CD4-positive, alpha-beta T cell treated with Interferon alpha-2 for 1 hour (primary cell): ENCODE results near the gene IRAK1BP1.
"Not testable (repeated sequence)": the region's sequence is repeated elsewhere in the genome, so short reads cannot be mapped to it uniquely, and the experiment has no call there.

ENCODE experiments used
- DNase-seq, 2 donors: peaks; one replicate each; pipeline ENCODE4 v3.0.0-alpha.2; 2020 to 2022

The IRAK1BP1 gene

GRCh38 chr6:78896227-78896626, 28.9 kb downstream of the IRAK1BP1 start:
- no peak for DNase-seq

DNA sequence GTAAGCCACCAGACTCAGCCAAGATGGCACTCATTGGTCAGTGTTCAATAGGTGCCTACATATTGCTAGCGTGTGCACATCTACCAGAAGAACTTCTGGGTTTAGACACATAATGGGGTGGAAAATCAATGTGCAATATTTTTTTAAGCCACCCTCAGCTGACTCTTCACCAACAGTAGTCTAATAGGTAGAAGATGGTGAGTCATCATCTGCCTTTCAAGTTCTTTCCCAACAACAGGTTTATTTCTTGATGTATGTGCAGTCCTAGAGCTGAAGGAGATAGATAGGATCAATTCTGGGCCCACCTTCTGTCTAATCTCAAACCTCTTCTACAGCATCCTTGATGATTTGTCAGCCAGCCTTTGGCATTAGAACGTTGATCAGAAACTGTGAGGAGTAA, 41.3 kb downstream of the IRAK1BP1 start:
- DNase-seq, result no peak

GRCh38 chr6:78909391-78909790, 42.0 kb downstream of the IRAK1BP1 start:
- no peak for DNase-seq

- no peak for DNase-seq
Observed at GRCh38 chr6:78910010-78910409, 42.7 kb downstream of the IRAK1BP1 start.

DNA sequence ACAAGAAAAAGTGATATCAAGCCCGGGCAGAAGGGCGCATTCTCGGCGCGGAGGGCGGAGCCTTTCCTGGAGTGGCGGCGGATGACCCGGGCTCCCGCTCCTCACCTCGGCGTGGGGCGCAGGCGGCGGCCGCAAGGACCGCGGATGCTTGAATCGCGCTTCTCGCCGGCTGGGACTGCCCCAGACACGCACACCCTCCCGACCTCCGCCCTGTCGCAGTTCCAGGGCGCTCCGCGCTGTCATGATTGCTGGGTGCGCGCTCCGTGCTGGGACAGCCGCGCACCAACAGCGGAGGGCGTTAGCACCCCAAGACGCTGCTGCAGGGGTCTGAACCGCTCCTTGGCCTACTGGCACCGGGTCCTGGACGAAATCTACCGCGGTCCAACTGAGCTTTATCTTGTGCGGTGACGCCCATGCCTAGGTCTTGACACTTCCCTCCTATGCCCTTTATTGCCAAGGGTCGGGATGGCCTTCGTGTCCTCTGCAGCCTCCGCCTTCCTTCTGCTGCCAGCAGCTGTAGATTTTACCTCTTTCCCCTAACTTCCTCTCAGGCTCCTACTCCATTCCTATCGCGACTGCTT, 43.3 kb downstream of the IRAK1BP1 start:
- DNase-seq, result no peak

GRCh38 chr6:78911218-78911940, 44.0 kb downstream of the IRAK1BP1 start:
- no peak for DNase-seq

GRCh38 chr6:78916411-78916810, 49.1 kb downstream of the IRAK1BP1 start:
- DNase-seq, result no peak

- no peak for DNase-seq
Observed at GRCh38 chr6:78917788-78918187, 50.4 kb downstream of the IRAK1BP1 start.

GRCh38 chr6:78921168-78921567, 53.8 kb downstream of the IRAK1BP1 start:
- DNase-seq, result not testable (repeated sequence)

GRCh38 chr6:78925317-78925716, 58.0 kb downstream of the IRAK1BP1 start:
- DNase-seq, result no peak

GRCh38 chr6:78935553-78935952, 68.2 kb downstream of the IRAK1BP1 start:
- no peak for DNase-seq

GRCh38 chr6:78936515-78936914, 69.2 kb downstream of the IRAK1BP1 start:
- DNase-seq, result no peak

DNA sequence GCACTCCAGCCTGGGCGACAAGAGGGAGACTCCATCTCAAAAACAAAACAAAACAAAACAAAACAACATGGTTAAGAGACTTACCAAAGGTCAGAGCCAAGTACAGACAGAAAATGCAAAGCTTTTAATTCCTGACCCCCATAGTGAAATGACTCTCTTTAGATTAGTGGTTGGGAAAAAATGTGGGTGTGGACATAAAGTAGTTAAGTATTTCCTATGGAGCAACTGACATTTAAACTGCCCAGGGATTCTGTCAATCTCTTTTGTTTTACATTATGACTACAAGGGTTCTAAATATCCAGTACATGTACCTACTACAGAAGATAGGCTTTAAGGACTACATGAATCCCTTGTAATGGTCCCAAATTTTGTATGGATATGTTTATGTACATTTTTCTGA, 75.1 kb downstream of the IRAK1BP1 start:
- no peak for DNase-seq

DNA sequence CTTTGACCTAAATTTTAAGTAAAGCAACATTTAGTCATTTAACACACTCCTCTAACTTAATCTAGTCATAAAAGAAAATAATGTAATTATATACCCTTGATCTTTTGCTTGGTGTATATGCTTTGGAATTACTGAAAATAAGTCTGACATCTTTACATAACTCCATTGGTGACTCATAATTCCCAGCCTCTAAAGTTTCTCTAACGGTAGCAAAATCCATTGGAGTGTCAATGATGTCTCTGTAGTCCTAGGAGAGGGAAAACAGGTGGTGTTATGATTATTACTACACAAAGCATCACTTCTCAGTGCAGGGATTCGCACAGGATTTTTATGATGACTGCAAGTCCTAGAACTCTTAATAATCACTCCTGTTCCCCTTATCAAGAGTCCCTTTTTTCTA, 80.2 kb downstream of the IRAK1BP1 start:
- DNase-seq, result no peak

- no peak for DNase-seq
Observed at GRCh38 chr6:78947962-78948361, 80.6 kb downstream of the IRAK1BP1 start.

DNA sequence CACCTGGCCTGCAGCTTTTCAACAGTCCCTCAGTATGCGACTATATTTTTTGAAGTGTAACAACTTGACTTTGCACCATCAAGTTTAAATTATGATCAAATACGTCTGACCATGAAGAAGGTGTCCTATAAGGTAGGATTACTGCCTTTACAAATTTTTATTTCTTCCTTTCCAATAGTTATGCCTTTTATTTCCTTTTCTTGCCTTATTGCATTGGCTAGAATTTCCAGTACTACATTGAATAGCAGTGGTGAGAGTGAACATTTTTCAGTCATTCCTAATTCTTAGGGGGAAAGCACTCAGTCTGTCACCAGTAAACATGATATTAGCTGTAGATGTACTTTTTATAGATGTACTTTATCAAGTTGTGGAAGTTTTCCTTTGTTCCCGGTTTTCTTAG, 81.4 kb downstream of the IRAK1BP1 start:
- no peak for DNase-seq

- DNase-seq, result no peak
Observed at GRCh38 chr6:78952362-78952761, 85.0 kb downstream of the IRAK1BP1 start.
